Measurements from ENCODE around the gene HTR2A.

The HTR2A gene

GRCh38 chr13:46896341-46897137 is at the start of gene HTR2A:
HTR2A (minus strand) TSS chr13:46897053; CDS start chr13:46895906, 1,147 bp downstream.
- peak; percentile 46 for DNase-seq (ENCODE audit: low spot score)

GRCh38 chr13:46936525-46936924 is 39.7 kb upstream of the HTR2A start:
- DNase-seq (ENCODE audit: low spot score): no peak

DNA sequence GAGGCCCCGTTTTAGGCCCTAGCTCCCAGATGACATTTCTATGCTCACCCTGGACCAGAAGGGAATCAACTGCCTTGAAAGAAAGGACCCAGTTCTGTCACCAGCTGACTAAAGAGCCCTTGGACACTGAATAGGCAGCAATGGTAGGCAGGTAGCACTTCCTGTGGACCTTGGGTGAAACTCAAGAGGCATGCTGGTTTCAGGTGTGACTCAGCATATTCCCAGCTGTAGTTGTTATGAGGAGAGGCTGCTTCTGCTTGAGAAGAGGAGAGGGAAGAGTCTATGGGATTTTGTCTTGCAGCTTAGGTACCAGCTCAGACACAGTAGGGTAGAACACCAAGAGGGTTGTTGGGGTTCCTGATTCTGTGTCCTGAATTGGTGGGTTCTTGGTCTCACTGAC is 37.9 kb upstream of the HTR2A start:
- DNase-seq (ENCODE audit: low spot score): no peak

GRCh38 chr13:46926916-46927590 is 30.2 kb upstream of the HTR2A start:
- peak; percentile 58 for DNase-seq (ENCODE audit: low spot score)

DNA sequence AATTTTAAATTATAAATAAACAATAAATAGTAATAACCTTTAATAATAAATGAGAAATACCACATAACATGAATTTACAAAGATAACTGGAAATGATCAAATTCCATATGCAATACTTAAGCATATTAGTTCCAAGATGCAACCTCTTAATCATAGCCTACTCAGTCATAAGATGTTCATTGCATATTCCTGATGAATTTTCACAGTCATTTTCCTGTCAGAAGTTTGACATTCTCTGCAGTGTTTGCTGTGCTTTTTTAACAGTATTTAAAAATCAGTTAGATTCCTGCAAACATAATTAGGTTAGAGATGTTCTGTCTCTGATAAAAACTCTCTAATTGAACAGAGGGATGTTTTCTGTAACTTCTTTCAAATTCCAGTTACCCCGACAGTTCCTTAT is 28.6 kb upstream of the HTR2A start:
- DNase-seq (ENCODE audit: low spot score): no peak

GRCh38 chr13:46914341-46914740 is 17.5 kb upstream of the HTR2A start:
- DNase-seq (ENCODE audit: low spot score): no peak

DNA sequence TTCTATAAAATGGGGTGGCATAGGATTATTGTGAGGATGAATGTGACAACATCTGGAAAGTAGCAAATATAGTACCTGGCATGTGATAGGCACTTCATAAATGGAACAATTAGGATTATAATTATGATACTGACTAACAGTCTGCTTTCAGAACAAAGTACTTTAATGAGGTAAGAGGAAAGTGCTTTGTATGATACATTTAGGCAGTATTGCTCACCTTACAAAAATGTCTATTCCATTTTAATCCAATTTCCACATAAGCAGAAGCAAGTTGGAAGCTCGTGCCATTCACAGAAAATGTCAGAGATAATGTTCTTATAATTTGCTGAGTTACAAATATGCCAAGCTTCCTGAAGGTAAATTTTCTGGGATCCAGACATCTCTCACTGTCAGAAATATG is 16.9 kb upstream of the HTR2A start:
- no peak for DNase-seq (ENCODE audit: low spot score)

DNA sequence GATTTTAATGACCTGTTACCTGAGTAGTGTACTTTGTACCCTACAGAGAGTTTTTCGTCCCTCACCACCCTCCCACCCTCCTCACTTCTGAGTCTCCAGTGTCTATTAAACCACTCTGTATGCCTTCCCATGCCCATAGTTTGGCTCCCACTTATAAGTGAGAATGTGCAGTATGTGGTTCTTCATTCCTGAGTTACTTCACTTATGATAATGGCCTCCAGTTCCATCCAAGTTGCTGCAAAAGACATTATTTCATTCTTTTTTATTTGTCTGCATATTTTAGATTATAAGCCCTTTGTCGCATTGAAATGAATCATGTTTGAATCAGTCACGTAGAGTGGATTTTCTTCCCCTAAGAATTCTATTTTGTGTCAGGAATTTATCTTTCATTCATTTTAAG is 12.2 kb upstream of the HTR2A start:
- no peak for DNase-seq (ENCODE audit: low spot score)

- DNase-seq (ENCODE audit: low spot score): peak; percentile 74
Measured at GRCh38 chr13:46908501-46908900, 11.6 kb upstream of the HTR2A start.

GRCh38 chr13:46906405-46906804 is 9.6 kb upstream of the HTR2A start:
- DNase-seq (ENCODE audit: low spot score): no peak

DNA sequence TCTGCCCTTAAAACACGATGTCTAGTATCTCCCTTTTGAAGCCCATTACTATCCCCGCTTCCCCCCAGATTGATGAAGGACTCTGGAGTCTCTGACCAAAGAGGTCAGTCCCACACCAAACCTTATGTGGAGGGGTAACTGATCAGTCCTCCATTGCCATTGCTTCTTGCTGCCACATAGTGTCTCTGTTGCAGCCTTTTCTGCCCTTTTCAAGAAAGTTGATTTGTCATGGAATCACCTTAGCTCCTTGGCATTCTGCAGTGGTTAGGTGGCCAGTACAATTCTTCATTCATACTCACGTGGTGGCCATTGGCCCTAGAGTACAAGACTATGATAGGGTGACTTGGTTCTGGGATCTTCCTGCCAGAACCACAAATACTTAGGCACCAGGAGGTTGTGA is 8.4 kb upstream of the HTR2A start:
- DNase-seq (ENCODE audit: low spot score): no peak

DNA sequence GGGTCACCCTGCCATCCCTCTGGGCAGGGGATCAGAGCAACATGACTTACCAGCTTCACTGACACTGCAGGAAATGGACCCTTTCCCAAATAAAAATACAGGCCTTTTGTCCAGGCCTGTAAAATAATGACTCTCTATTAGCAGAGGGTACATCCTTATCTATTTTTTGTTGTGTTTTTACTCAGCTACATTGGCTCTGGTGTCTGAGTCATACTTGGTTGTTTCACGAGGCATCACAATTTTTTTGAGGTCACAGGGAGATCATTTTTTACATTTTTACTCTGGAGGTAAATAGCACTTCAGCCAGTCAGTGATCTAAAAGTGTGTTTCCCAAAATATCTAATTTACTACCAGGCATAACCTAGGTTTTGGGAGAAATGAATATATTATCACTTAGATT is 6.9 kb upstream of the HTR2A start:
- peak; percentile 18 for DNase-seq (ENCODE audit: low spot score)

- DNase-seq (ENCODE audit: low spot score): no peak
Measured at GRCh38 chr13:46901721-46902120, 4.9 kb upstream of the HTR2A start.

- no peak for DNase-seq (ENCODE audit: low spot score)
Measured at GRCh38 chr13:46899801-46900200, 2.9 kb upstream of the HTR2A start.

DNA sequence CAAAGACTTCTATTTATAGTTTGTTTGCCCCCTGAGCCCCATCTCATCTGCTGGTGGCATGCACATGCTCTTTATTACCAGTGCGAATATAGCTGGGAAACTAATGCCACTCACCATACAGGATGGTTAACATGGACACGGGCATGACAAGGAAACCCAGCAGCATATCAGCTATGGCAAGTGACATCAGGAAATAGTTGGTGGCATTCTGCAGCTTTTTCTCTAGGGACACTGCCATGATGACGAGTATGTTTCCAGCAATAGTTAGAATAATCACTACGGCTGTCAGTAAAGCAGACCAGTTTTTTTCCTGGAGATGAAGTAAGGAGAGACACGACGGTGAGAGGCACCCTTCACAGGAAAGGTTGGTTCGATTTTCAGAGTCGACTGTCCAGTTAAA is 1.5 kb downstream of the HTR2A start:
- no peak for DNase-seq (ENCODE audit: low spot score)

DNA sequence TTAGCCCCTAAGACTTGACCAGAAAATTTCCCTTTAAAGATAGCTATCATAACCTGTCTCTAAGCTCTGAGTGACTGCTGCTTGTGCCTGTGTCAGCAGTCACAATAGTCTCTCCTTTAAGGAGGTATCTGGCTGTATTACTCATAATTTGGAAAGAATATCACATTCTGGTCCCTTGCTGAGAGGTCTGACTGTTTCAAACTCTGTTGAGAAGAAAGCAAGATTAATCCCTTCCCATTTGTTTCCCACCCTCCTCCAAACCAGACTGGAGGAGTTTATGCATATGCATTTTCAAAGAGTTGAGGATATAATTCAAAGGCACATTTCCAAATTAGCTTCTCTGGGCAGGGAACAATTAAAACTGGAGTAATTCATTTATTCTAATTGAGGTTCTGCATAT is 2.3 kb downstream of the HTR2A start:
- DNase-seq (ENCODE audit: low spot score): no peak

GRCh38 chr13:46893798-46894560 is 2.9 kb downstream of the HTR2A start:
- peak; percentile 90 for DNase-seq (ENCODE audit: low spot score)

- no peak for DNase-seq (ENCODE audit: low spot score)
Measured at GRCh38 chr13:46893221-46893740, 3.6 kb downstream of the HTR2A start.

- DNase-seq (ENCODE audit: low spot score): no peak
Measured at GRCh38 chr13:46885018-46885417, 11.8 kb downstream of the HTR2A start.

DNA sequence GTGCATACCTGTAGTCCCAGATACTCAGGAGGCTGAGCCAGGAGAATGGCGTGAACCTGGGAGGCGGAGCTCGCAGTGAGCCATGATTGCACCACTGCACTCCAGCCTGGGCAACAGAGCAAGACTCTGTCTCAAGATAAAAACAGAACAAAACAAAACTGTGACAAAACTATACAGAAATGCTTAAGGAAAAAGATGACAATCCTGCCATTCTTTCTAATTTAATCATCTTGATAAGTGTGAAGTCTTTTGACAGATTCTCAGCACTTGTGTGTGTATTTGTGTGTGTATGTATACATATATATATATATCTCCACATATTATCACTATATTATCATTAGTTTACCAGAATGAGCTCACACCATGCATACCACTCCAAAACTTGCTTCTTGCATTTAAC is 12.3 kb downstream of the HTR2A start:
- no peak for DNase-seq (ENCODE audit: low spot score)

DNA sequence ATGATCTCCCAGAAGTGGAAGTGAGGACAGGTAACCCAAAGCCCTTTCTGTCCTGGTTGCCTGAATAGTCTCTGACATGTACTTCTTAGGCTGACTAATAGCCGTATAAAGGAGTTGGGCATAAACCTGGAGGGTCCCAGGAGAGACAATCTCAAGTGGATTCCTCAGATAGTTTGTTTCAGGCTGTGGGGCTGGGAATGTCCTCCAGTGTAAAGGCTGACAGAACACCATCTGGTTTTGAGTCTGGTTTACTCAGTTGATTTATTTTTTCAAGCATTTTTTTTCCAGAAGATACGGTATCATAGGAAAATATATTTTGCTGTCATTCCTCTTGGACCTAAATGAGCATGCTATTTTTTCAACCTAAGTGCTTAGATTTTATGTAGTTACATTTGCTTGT is 15.2 kb downstream of the HTR2A start:
- DNase-seq (ENCODE audit: low spot score): no peak

DNA sequence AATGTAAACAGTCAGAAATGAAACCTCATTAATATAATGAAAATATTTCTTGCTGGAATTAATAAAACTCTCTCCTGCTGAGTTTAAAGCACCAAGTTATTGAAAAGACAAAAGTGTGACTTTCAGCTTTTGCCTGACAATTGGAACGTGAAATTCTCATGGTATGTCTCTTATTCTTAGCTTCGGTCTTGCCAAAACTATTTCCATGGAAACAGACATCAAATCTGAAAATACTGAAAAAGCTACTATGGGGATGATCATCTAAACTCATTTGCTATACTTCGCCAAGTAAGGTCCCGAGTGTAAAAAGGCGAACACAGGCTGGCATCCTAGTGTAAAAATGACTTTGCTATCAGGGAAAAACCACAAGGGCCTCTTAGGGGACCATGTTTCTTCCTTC is 22.8 kb downstream of the HTR2A start:
- DNase-seq (ENCODE audit: low spot score): peak; percentile 23

DNA sequence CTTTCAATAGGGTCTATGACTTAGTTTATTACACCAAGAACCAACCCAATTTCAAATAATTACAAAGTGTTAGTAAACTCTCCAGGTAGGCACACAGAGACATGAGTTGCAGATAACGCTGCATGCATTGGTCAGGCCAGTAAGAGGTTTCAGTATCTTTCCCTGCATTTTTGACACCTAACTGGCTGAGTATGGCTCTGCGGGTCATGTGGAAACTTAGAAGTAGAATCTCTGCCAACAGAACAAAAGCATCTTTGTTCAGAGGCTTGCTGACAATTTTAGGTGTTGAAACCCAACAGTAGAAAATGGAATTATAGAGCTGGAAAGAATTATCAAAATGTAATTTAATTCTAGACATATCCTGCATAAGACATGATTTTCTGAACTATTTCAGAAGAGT is 25.3 kb downstream of the HTR2A start:
- DNase-seq (ENCODE audit: low spot score): no peak

All from AG20443 (cell line).